GM21390 (cell line): ENCODE results near the gene DISP2.

Experiments used
- ATAC-seq: cut with Tn5 transposase; IDR thresholded peaks from one replicate; pipeline ENCODE4 v1.9.1; 2021; ENCODE audit not compliant: unreplicated experiment

Gene DISP2

DNA sequence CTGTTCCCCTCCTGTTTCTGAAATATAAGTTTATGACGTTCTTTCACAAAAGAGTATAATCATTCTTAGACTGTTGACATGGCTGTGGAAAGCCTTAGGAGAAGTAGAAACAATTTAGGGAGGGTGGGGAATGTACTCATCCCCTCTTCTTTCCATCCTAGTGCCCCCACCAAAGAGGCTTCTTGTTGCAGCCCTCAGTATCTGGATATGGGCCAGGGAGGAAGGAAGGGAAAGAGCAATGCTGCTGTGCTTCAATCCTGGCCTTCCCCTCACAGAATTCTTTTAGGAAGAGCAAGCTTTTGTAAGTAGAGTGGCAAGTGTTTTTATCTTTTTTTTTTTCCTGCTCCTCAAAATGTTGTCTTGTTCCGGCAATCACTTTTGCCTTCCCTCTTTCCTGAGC is 32.8 kb upstream of the DISP2 start:
- no peak for ATAC-seq

DNA sequence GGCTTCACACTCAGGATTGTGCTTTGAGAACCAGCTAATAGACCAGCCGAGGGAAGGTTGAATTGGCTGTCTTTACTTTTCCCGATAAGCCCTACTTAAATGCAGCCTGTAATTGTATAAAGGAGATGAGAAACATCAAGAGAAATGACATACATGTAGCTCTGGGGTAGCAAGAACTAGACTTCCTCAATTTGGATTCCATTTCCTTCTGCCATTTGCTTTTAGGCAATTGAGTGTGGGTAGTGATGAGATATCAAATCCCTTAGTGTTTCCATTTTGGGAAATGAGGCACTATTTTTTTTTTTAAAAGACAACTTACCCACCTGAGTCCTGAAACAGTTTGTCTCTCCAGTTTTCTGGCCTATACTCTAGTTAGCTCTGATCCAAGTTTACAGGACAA is 32.3 kb upstream of the DISP2 start:
- no peak for ATAC-seq

DNA sequence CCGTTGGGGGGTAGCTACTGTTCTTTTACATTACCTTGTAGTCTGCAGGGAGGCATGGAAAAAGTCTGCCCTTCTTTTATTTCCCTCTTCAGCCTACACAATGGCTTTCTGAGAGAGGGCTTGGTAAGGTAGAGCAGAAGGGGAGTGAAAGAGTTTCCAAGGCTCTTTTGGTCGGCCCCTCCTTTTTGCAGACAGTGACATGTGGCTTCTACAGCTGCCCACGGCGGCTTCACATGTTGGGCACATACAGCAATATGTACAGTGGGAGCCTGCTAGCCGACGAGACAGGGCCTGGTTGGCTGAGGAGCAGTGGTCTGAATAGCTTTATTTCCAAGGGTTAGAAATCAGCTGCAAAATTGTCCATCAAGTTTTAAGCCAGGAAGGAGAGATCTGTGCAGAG is 30.6 kb upstream of the DISP2 start:
- no peak for ATAC-seq

DNA sequence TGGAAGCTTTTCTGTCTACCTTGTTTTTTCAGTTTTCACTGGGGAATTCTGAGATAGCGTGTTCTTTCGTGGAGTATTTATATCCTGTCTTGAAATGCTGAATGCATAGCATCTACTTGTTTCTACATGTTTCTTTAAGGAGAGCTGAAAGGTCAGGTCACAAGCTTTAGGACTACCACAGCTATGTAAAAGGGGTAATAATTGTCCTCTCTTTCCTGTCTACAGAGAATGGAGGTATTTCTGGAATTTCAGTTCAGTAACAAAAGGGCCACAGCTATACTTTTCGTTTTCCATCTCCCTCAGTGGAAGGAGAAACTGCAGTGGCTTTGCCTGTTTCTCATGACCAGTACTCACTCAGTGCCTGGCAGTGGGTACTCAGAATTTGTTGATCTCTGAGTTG is 29.8 kb upstream of the DISP2 start:
- no peak for ATAC-seq

DNA sequence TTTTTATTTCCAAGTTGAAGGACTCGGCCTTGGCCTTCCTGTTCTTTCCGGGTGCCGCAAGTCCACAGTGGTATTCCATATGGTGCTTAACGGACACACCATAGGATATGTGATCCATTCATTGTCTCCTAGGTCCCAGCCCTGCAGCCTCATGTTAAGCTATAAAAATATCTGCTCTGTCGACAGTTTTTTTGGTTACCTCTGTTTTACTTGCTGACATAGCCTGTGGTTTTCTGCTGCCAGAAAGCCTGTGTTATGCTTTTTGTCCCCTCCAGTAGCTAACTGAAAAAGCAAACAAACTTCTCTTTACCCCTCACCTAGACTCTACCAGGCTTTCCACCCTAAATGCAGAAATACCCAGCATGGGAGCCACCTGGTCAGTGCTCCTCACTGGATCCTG is 29.3 kb upstream of the DISP2 start:
- ATAC-seq = no peak

DNA sequence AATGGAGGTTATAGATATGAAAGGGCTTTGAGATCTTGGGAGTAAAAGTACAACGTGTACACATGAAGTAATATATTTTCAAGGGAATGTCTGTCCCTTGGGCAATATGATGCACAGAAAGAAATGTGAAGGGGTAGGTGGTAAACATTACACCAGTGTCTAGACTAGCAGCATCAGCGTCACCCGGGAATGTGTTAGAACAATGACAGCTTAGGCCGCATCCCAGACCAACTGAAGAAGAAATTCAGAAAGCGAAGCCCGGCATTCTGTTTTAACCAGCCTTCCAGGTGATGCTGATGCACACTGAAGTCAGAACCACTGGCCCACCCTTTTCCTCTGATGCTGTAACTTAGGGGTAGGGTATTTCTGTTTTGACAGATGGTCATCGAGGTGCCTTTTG is 28.2 kb upstream of the DISP2 start:
- ATAC-seq = no peak

DNA sequence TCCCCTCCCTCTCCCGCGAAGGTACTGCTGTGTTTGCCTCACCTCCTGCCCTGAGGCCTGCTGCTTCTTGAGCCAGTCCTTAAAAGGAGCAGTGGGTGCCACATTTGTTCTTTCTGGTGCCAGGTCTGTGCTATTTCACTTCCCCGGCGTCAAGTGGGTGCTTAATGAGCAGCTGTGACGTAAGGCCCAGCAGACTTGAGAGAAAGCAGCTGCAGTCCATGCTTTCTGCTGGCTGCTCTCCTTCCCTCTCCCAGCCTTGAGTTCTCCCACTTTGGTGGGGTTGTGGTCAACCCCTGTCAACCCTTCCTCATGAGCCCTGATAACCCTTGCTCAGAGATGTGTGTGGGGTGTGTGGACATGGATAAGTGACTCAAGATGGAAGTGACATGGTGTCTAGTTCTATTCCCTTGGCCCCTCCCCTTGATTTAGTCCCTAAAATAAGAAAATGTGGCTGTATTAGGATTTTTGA is 27.6 kb upstream of the DISP2 start:
- no peak for ATAC-seq

DNA sequence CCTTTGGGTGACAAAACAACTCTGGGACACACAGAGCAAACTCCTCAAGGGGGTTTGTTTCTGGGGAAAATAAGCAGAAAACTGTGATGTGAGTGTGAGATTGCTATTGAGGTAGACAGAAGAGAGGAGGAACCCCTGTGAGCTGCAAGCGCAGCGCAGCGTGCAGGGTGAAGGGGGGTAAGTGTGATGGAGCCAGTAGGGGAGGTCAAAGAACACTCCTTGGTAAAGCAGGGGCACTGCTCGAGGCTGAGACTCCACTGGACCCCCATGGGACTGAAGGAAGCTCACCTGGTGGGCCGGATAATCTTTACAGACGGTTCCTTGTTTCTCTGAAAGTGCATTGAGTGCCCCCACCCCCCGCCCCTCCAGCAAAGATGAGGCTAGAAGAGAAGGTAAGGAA is 27.0 kb upstream of the DISP2 start:
- no peak for ATAC-seq

DNA sequence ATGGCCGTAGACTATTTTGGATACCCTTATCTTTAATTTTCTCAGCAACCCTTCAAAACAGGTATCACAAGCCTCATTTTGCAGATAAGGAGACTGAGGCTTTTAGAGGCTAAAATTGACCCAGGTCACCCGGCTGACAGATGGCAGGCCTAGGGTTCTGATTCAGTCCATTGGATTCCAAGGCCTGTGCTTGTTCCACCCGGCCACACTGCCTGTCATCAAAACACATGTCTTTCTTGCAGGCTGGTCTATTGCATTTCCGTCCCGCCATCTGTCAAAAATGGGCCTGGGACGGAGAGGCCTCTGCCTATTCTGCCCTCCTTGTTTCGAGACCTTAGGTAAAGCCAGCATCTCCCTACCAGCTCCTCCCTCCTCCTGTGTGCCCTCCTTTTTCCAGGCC is 26.4 kb upstream of the DISP2 start:
- no peak for ATAC-seq

DNA sequence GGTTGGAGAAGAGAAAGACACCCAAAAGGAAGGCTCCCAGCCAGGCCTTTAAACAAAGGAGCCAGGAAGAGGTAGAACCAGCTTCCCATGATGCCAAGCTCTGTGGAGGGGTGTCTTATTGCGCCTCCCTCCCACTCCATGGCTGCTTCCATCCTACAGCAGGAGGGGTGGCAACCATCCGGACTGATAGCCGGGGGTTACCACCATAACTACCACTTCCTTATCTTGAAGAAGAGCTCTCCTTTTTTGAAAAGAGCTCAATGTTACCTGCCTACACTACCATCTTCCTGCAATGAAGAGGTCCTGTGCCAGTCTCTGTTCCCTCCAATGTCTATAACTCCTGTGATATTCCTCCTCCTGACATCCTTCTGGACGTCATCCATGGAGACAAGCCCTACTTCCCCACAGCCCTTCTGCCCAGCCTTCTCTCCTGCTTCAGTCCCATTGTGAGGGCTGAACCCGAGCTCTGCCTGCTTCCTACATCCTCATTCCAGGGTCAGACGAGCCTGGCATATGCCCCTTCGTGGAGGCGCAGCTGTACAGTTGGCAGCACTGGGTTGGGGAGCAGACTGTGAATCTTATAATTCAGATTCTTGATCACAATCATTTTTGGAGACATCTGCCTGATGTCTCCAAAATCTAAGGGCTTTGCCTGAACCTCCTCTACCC is 25.8 kb upstream of the DISP2 start:
- ATAC-seq = no peak

DNA sequence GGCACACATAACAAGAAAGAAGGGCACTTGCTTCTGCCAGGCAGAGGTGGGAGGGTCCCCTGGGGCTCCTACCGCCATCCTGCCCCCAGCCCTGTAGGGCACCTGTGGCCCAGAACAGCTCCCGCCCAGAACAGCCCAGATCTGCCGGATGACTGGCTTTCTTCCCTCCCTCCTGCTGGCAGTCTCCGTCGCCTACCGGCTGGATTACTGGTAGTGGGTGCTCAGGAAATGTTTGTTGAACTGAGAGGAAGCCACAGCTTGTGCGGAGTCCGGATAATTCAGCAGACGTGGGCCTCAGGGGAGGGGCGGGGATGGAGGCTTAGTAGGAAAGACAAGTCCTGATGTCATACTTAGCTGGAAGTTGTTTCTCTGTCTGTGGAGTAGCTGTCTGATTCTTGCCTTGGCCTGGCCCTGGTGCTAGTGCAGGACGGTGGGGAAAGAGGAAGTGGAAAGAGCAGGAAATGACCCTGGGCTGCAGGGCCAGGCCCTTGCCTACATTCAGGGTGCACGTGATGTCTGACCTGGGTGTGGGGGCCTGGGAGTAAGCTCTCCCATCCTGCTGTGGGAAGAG is 24.0 kb upstream of the DISP2 start:
- no peak for ATAC-seq

DNA sequence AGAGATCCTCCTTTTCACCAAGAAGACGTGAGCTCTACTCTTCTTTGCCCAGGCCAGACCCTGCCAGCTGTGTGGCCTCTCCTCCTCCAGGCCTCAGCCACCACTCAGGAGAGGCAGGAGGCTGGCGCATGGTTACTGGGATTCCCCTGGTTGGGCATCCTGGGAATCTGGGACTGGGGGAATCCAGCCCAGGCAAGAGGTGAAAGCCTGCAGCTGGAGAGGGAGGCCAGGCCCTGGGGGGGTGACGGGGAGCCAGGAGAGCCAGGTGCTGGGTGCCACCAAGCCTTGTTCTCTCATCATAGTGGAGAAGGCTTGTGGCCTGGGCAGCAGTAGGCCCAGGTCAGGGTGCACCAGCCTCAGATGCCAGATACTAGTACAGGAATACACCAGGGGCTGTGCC is 23.5 kb upstream of the DISP2 start:
- no peak for ATAC-seq

DNA sequence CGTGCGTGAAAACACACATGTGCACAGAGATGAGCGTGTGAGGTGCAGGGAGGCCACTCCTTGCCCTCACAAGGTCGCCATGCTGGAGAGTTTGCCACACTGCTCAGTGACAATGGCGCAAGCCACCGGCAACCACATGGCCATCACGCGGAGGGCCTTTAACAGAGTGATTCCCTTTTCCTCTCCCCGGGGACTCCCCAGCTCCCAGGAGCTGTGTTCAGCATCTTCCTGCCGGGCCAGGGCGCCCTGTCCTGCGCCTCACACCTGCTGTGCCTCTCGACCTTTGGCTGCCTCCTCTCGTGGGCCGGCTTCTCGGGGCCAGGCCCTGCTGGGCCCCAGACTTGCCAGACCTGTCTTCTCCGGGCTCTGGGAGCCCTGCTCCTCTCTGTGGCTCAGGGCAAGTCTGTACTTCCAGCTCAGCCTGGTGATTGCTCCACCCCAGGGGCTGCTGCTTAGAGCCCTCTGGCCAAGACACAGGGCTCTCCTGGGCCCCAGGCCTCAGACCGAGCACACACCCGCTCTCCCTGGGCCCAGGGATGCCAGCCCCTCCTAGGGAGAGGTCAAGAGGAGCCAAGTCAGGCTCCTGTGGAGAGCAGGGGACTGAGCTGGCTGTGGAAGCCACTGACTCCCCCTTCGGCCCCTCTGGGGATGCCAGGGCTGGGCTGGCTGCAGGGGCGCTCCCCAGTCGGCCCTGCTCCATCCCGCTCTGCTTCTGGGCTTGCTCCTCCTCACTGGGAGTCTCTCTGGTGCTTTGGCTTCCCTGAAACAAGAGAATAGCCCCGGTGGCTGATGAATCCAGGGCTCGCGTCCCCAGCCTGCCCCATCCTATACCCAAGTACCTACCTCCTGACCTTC is 22.9 kb upstream of the DISP2 start:
- ATAC-seq = no peak

DNA sequence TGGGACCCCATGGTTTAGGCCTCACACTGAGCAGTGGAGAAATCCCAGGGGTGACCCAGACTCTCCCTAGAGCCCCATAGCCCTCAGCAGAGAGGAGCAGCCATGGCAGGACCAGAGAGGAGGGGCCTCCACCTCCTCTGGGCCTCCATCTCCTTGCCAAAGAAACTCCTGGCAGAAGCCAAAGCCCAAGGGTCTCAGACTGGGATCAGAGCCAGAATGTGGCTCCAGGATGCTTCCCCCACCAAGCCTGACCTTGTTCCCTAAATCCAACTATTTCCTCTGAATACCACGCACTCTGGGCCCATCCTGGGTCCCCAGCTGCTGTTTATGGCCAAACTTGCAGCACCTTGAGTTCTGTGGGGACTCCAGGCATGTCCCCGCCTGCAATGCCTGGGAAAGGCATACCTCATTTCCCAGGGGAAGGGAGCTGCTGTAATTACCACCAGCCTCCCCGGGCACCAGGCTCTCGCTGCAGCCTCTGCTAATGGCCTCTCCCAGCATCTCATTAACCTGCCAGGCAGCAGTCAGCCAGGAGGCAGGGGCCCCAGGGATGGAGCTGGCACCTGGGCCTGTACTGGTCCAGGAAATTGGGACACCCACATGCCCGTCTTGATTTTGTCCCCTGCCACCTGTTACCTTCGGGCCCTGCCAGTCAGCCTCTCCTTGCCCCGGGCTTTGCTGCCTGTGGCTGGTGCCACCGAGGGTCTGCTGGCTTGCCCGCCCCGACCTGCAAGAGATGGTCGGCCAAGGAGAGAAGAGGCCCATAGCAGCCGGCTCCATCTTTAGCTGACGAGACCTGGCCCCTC is 21.9 kb upstream of the DISP2 start:
- no peak for ATAC-seq

DNA sequence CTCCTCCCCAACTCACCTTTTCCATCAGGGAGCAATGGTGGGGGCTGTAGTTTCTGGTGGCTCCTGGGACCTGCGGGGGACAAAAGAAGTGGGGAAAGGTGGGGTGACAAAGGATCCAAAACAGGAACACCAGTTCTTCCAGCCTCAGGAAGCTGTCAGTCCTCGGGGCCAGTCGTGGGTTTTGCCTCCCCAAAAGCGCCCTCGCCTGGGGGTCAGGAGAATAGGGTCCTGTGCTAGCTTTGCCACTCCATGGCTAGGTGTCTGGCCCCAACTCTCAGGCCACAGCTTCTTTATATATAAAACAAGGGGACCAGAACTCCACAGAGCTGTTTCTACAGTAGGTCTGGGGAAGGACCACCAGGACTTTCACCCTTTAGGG is 21.3 kb upstream of the DISP2 start:
- ATAC-seq = no peak

DNA sequence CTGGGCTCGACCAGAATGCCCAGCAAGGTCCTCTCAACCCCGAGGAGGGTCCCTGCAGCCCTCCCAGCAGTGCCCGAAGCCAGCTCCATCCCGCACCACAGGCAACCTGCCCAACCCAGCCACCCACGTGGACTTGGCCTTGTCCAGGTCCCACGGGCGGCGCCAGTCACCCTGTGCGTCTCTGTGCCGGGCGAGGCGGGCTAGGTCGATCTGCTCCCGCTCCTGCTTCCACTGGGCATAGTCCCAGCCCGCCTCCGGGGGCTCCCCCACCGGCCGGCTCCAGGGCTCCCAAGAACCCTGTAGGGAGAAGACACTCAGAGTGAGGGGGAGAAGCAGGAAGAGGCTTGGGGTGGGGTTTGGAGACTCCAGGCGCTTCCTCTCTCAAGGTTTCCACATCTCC is 20.4 kb upstream of the DISP2 start:
- no peak for ATAC-seq

DNA sequence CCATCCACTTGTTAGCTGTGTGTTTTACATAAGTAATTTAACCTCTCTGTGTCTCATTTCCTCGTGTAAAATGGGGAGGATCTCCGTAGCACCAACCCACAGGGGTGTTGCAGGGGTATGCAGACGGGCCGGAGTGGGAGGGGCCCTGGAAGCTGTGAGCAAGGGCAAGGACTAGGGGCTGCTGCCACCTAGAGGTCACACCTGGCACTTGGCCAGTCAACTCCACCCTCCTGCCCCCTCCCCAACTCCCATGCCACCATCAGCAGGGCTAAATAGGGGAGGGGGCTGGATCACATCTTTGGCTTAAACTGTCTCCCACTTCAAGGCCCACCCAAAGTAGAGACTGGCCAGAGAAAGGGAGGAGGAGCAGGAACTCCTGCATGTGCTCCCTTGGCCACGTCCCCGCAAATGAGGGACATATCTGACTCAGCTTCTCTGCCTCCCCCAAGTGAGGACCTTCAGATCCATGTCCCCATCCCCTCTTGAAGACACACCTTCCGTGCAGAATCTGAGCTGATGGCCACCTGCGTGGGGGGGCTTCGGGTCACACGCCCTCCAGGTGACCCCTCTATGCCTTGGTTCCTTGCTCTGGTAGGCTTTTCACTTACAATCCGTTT is 19.9 kb upstream of the DISP2 start:
- no peak for ATAC-seq

DNA sequence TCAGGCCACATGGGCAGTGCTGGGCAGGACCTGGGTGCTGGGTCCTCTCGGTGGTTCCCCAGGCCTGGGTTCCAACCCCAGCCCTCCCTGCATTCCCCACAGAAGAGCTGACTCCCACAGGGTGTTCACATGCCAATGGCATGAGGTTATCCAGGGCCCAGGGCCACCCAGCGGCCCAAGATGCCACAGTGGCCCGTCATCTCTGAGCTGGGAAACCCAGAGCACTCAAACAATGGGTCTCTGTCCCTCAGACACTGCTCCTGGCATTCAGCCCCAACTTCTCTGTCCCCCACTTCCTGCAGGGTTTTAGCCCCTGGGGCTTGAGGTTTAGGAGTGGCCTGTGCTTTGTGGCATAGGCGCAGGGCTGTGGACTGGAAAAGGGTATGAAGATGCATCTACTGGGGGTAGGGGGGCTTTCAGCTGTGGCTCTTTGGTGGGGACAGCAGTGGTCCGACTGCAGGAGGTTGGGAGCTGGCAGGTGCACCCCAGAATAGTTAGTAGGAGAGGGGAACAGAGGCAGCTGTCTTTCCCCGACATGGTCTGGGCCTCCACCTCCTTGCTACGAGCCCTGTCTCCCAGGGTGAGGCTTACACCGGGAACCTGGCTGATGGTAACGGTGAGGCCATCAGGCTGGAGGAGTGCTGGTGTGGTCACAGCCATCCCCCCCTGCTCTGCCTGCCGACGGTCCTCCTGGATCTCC is 18.9 kb upstream of the DISP2 start:
- no peak for ATAC-seq

DNA sequence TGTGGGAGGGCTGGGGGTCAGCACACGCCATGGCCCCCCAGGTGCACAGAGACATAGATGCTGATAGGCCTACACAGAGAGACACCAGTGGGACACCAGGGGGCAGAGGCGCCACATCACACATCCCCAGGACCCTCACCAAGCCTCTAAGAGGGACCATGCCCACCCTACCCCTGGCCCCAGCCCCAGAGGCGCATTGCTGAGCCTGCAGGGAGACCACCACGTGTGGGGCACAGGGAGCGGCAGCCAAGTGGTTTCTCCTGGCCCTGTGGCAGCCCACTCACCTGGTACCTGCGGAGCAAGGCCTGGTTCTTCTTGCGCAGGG is 18.4 kb upstream of the DISP2 start:
- no peak for ATAC-seq

DNA sequence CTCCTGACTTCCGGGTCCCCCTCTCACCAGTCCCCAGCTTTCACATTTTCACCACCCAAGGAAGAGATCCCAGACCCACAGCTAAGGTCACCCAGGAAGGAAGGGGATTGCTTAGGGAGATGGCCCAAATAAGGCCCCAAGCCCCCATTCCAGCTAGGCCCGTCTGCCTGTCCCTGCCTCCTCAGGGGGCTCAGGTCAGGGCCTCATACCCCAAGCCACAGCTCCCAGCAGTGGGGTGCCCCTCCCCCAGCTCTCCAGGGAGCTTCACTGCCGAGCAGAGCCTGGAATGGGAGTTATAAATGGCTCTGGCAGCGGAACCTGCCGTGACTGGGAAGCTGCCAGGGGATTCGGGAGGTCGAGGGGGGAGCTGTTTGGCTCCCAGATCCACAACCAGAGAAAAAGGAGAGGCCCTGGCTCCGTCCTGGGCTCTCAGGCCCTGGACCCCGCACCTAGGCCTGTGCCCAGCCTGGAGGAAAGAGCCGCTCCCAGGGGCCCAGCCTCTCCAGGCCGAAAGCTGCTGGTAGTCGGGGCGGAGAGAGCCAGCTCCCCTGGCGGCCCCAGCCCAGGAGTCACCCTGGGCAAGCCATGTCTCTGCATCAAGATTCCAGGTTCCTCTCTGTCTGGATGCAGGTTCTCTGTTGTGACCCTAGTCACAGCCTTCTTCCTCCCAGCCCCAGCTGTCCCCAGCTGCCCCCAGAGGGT is 17.8 kb upstream of the DISP2 start:
- ATAC-seq = no peak
